Stimulated activated CD8-positive, alpha-beta memory T cell treated with anti-CD3 and anti-CD28 coated beads, Interleukin-7, amount 100 ng/mL, for 4 hours (primary cell): ENCODE measurements around the gene ITGB5.

ENCODE experiments used
- DNase-seq, 2 donors: peaks; one replicate each; pipeline ENCODE4 v3.0.0-alpha.2; 2020; ENCODE audit warnings: low read depth in 2 of 2

ITGB5 gene

DNA sequence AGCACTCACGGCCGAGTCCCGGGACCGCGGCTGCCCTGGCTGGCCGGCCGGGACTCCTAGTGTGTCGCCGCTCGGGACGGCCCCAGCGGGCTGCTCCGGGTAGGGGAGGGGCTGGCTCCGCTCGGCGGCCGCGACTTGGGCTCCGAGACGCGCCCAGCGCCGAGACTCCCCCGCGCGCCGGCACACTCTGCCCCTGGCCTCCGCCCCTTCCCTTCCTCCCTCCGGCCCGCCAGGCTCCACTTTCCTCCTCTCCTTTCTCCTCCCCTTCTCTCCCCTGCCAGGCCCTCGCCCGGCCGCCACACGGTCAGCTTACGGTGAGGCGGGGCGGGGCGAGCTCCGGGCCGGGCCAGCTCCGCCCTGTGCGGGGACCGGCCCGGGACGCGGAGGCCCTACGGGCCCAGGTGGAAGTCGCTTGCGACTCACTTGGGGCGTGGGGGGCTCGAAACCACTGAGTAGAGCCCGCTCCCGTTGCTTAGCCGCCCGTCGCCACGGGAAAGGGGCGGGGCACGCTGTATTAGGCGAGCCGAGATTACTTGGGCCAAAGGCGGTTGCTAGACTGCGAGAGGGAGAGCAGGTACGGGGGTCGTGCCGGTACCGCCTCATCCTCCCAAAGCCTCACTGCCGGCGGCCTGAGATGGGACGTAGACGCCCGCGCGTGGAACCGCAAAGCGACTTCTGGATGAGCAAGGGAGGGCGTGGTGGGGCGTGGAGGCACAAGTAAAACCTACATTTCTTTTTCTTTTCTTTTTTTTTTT lies at the start of gene ITGB5:
Gene ITGB5 (minus strand): TSS at position 189 of the 755 bp plus-strand sequence. CDS start 365 bp downstream, outside the sequence.
- peak in 1 of 2 donors; percentile 11 for DNase-seq

DNA sequence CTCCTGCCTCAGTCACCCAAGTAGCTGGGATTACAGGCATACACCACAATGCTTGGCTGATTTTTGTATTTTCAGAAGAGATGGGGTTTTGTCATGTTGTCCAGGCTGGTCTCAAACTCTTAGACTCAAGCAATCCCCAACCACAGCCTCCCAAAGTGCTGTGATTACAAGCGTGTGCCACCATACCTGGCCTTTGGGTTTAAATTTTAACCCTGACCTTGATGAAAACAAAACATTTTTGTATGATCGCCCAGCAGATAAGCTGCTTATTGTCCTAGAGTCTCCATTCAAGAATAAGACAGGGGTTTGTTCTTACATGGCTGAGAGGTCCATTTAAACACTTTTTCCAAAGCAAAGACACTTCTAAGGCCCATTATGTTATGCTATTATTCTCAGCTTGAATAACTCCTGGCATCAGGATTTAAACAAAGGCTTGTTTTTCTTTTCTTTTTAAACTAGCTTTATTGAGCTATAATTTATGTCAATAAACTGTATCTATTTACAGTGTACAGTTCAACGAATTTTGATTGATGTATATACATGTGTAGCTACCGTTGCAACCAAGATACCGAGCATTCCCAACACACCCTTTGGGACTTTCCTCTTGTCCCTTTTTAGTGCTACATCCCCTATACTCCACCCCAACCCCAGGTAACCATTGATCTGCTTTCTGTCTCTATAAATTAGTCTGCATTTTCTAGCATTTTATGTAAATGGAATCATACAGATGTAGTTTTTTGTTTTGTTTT lies 48.8 kb upstream of the ITGB5 start:
- no peak for DNase-seq

DNA sequence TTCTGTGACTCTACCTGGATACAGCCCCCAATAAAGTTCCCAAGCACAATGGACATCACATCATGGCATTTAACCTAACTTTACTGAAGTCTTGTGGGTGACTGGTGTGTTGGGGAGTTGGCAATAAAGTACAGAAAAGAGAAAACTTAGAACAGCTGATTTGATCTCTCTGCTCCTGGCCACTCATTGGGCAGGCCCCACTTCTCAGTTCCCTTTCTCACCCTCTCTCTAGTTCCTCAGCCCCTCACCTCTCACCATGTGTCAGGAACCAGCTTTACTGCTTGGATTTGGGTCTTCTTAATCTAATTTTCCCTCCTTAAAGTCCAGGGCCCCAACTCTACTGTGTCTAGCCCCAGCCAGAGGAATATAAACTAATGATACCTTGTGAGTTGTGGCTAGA lies 48.1 kb upstream of the ITGB5 start:
- no peak for DNase-seq

- no peak for DNase-seq
These were observed 47.4 kb upstream of the ITGB5 start, which contains the start of gene MUC13 for GRCh38 chr3:124934577-124934976. TSS of gene MUC13 (minus strand) at chr3:124934751. CDS start at chr3:124934712, 39 bp downstream.

GRCh38 chr3:124928333-124929202 lies 41.4 kb upstream of the ITGB5 start:
- peak; percentile 32 to 36 for DNase-seq

DNA sequence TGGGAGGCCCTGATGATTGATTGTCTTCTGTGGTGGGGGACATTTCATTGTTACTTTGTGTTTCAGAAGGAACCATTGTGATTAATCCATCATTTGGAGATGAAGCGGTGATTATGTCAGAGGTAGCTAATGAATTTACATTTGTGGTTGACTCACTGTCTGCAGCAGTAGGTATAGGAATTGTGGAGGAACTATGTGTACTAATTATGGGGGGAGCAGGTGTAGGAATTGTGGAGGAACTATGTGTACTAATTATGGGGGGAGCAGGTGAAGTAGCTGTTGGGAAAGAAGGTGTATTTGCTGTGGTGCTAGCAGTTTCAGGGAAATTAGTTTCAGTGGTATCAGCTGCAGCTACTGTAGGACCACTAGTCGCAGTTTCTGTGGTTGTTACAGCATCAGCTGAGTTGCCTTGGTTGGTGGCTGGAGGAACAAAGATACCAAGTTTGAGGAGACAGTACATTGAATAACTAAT lies 40.4 kb upstream of the ITGB5 start:
- DNase-seq, result no peak

GRCh38 chr3:124926426-124927101 lies 39.4 kb upstream of the ITGB5 start:
- DNase-seq, result no peak

- DNase-seq, result no peak
These were observed 37.6 kb upstream of the ITGB5 start for GRCh38 chr3:124924741-124925140.

DNA sequence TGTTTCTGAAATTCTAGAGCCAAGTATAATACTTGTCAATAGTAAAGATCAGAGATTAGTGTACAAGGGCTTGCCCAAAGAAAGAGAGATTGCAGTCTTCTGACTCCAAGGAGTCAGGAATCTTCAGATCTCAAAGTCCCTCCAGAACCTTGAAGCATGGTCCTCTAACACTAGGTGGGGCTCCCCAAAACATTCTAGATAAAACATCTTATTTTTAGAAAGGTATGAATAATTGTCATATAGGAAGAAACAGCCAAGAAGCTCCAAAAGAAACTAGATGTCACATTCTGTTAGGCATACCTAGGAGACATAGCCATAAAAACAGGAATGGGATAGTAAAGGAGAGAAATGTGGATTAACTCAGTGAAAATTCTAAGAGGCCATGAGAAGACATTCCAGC lies 36.7 kb upstream of the ITGB5 start:
- no peak for DNase-seq

DNA sequence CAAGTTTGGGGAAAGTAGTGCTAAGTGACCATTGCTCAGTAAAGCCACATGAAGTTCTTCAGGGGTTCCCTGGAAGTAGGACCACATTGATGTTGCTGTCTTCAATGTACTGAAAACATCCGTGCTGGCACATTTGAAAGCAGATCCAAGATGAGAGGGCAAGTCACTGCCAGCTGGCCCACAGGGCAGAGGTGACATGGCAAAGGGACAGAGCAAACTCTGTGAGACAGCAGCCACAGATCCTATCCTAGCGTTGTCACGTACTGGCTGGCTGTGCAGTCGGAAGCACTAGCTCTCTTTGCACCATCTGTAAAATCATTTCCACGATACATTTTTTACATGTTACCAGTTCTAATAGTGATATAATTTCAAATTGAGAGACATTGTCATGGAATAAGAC lies 33.6 kb upstream of the ITGB5 start:
- DNase-seq, result no peak

- DNase-seq, result no peak
These were observed 32.6 kb upstream of the ITGB5 start for GRCh38 chr3:124919756-124920155.

DNA sequence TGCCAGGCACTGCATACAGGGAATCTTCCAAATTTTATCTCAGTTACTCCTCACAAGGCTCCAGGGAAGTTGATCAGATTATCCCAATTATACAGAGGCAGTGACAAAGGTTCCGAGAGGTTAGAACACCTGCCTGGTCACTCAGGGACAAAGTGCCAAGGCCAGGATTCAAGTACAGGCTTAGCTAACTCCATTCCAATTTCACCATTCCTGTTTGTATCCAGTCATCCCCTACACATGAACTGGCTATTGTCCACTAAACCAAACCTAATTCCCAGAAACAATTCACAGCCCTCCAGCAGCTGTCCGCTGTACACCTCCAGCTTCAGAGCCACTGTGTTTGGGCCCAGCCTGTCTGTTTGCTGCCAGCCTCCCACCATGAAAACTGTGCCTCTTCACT lies 31.4 kb upstream of the ITGB5 start:
- no peak for DNase-seq

DNA sequence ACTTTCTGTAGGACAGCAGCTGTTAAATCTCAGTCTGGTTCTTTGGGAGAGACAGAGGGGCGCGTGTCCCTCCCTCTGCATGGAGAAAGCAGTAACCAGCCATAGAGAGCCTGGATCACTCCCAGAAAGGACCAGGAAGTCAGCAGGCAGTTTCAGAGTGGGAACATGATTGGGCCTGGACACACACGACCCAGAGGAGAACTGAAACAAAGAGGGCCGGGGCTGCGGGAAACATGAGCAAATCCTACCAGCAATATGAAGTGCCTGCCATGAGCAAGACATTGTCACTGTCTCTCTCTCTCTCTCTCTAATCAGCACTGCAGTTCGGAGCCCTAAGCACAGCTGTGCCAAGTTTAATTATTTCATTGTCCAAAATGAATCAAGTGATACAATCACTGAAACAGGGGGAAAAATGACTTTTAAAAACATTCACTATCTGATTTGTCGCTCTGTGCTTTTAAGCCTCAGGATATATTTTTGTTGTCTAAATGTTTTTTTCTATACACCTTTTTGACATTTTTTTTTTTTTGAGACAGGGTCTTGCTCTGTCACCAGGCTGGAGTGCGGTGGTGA lies 29.8 kb upstream of the ITGB5 start:
- DNase-seq, result no peak

GRCh38 chr3:124915254-124915653 lies 28.1 kb upstream of the ITGB5 start:
- DNase-seq, result no peak

GRCh38 chr3:124907957-124908356 lies 20.8 kb upstream of the ITGB5 start:
- DNase-seq, result no peak

DNA sequence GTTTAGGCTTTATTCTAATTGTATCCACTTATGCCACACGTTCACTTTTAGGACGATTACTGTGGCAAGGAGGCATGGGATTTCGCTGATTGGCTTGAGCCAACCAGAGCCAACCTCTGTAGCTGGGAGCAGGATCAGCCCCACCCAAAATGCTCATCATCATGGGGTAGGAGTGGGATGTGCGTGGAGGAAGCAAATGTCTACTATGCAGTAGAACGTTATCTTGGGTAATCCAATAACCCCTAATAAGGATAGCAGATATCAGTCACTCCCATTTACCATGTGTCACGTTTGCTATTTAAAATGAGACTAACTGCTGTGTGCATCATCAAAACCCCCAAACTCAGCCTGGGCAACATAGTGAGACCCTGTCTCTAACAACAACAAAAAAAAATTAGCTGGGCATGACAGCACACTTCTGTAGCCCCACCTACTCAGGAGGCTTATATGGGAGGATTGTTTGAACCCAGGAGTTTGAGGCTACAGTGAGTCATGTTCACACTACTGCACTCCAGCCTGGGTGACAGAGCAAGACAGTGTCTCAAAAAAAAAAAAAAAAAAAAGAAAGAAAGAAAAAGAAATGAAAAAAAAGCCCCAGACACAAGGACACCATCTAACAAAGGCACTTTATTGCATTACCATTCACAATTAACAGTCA lies 17.8 kb upstream of the ITGB5 start:
- no peak for DNase-seq

GRCh38 chr3:124903896-124904834 lies 17.0 kb upstream of the ITGB5 start:
- no peak for DNase-seq

GRCh38 chr3:124896824-124897526 lies 9.8 kb upstream of the ITGB5 start:
- no peak for DNase-seq

DNA sequence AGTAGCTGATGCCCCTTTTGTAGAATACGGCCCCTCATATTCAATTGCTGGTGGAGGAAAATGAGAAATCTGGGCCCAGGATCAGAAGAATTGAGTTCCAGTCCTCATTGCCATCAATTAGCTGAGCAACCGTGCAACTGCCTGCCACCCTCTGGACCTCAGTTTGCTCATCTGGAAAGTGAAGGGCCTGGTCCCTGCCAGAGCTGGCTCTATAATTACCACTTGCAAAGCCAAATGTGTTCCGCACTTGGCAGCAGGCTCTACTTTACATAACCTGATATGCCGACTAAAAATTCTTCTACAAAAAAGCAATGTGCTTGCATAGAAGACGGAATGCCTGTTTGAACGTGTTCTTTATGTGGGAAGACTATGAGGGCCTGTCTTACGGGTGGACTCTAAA lies 8.6 kb upstream of the ITGB5 start:
- DNase-seq, result no peak
